ENCODE measurements around the gene OR1J1.
A peak's percentile ranks its signal among the peaks of the same experiment; 100 is the strongest.

The OR1J1 gene

GRCh38 chr9:122474561-122474960 lies 3.2 kb downstream of the OR1J1 start:
- no peaks in the 10 kb centered on the region for H3K9me3 ChIP-seq (ENCODE audit: control insufficient read depth in 1 of 2, low read length in 2 of 2)
- no peaks in the 10 kb centered on the region for H3K4me1 ChIP-seq (ENCODE audit: control insufficient read depth in 1 of 2, insufficient read depth in 2 of 2, low read length in 2 of 2)
- H3K27me3 ChIP-seq (ENCODE audit: low read depth, low read length), result no peaks in the 10 kb centered on the region
- no peak overlapping the region for H3K4me3 ChIP-seq (ENCODE audit: low read depth in 1 of 2, low read length in 2 of 2)
- H3K36me3 ChIP-seq (ENCODE audit: control insufficient read depth in 1 of 2, insufficient read depth in 2 of 2, low read length in 2 of 2), result no peaks in the 10 kb centered on the region
- no peak overlapping the region for H3K27ac ChIP-seq (ENCODE audit: low read length)

DNA sequence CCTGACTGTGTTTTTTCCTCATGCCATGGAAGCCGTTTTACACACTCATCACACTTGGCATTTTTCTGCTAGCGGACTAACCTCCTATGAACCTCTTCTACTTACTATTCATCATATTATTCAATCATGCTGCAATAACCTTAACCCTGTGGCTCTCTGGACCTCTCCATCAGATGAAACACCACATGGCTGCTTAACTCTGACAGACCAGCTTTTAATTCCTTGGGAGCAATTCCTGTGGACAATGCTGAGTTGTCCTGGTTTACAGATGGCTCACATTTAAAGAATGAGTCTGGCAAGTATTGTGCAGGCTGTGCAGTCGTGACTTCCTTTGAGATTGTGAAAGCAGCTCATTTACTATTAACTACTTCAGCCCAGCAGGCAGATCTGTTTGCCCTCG lies 9.0 kb downstream of the OR1J1 start:
- H3K27me3 ChIP-seq (ENCODE audit: low read depth, low read length), result no peaks in the 10 kb centered on the region
- H3K9me3 ChIP-seq (ENCODE audit: control insufficient read depth in 1 of 2, low read length in 2 of 2), result no peaks in the 10 kb centered on the region
- H3K27ac ChIP-seq (ENCODE audit: low read length), result no peak overlapping the region
- H3K4me3 ChIP-seq (ENCODE audit: low read depth in 1 of 2, low read length in 2 of 2), result no peak overlapping the region
- H3K4me1 ChIP-seq (ENCODE audit: control insufficient read depth in 1 of 2, insufficient read depth in 2 of 2, low read length in 2 of 2), result peaks cover 0 to 10% of the 10 kb centered on the region in 2 donors
- no peaks in the 10 kb centered on the region for H3K36me3 ChIP-seq (ENCODE audit: control insufficient read depth in 1 of 2, insufficient read depth in 2 of 2, low read length in 2 of 2)

DNA sequence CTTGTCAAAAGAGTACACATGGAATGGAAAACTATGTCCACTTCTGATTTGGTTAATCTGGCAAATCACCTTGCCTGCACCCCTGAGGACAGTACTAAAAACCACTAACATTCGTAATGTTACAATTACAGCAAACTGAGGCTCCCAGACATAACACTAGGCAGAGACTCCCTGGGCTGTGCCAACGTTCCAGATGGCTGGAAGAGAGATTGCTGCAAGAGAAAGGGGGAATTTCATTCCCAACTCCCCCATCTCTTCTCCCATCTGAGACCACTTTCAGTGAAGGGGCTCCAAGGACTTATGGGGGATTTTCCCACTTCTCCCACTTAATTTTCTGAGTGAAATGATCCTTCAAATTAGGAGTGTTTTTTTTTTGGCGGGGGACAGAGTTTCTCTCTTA lies 11.3 kb downstream of the OR1J1 start:
- Histone ChIP-seq H3K9me3 (ENCODE audit: control insufficient read depth in 1 of 2, low read length in 2 of 2) (no peaks in the 10 kb centered on the region), H3K36me3 (ENCODE audit: control insufficient read depth in 1 of 2, insufficient read depth in 2 of 2, low read length in 2 of 2) (no peaks in the 10 kb centered on the region), H3K4me3 (ENCODE audit: low read depth in 1 of 2, low read length in 2 of 2) (no peak overlapping the region), H3K4me1 (ENCODE audit: control insufficient read depth in 1 of 2, insufficient read depth in 2 of 2, low read length in 2 of 2) (peaks cover 0 to 10% of the 10 kb centered on the region in 2 donors), H3K27ac (ENCODE audit: low read length) (no peak overlapping the region), H3K27me3 (ENCODE audit: low read depth, low read length) (no peaks in the 10 kb centered on the region)

DNA sequence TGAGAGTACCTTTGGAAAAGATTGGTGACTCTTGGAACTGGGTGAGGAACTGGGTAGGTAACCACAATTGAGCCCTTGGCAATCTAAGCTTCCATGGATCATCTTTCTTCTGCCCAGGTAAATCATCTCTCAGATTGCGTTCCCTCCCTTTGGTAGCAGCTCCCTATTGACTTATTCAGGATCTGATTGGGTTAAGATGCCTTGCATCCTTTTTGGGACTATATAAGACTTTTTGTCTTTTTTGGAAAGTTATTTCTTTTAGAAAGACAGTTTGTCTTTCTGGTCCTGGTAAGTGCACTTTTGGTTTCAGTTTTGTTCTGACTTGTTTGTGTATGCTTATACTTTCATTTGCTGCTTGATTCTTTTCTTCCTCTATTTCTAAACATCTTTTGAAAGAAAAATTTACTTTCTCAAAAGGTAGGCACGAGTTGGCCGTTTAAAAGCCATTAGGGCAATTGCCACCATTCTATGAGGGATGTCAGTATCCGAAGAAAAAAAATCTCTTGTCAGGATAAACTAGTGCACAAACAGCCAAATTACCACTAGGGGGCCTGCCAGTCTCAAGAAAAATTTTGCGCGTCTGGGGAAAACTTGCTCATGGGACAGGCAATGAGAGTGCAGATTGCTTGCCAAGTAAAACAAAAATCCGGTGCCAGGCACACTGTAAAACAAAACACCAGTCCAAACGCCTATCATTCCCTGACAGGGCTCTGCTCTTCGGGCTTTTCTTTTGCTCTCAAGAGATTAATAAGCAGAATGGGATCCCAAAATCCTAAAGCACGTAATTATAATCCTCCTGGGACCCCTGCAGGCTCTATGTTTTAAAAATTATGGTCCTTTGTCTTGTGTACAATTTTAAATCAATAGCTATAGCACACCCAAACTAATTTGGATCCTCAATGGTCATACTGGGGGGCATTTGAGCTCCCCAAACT lies 12.8 kb downstream of the OR1J1 start:
- H3K4me3 ChIP-seq (ENCODE audit: low read depth in 1 of 2, low read length in 2 of 2), result peak overlapping the region; percentile 71
- peak overlapping the region; percentile 21 for H3K27ac ChIP-seq (ENCODE audit: low read length)
- H3K4me1 ChIP-seq (ENCODE audit: control insufficient read depth in 1 of 2, insufficient read depth in 2 of 2, low read length in 2 of 2), result peaks cover 0 to 10% of the 10 kb centered on the region in 2 donors
- H3K27me3 ChIP-seq (ENCODE audit: low read depth, low read length), result no peaks in the 10 kb centered on the region
- H3K36me3 ChIP-seq (ENCODE audit: control insufficient read depth in 1 of 2, insufficient read depth in 2 of 2, low read length in 2 of 2), result no peaks in the 10 kb centered on the region
- no peaks in the 10 kb centered on the region for H3K9me3 ChIP-seq (ENCODE audit: control insufficient read depth in 1 of 2, low read length in 2 of 2)

GRCh38 chr9:122463828-122464632 lies 13.7 kb downstream of the OR1J1 start:
- no peaks in the 10 kb centered on the region for H3K36me3 ChIP-seq (ENCODE audit: control insufficient read depth in 1 of 2, insufficient read depth in 2 of 2, low read length in 2 of 2)
- peak overlapping the region; percentile 21 for H3K27ac ChIP-seq (ENCODE audit: low read length)
- H3K4me1 ChIP-seq (ENCODE audit: control insufficient read depth in 1 of 2, insufficient read depth in 2 of 2, low read length in 2 of 2), result peaks cover 0 to 10% of the 10 kb centered on the region in 2 donors
- H3K27me3 ChIP-seq (ENCODE audit: low read depth, low read length), result no peaks in the 10 kb centered on the region
- no peaks in the 10 kb centered on the region for H3K9me3 ChIP-seq (ENCODE audit: control insufficient read depth in 1 of 2, low read length in 2 of 2)
- peak overlapping the region; percentile 71 for H3K4me3 ChIP-seq (ENCODE audit: low read depth in 1 of 2, low read length in 2 of 2)

DNA sequence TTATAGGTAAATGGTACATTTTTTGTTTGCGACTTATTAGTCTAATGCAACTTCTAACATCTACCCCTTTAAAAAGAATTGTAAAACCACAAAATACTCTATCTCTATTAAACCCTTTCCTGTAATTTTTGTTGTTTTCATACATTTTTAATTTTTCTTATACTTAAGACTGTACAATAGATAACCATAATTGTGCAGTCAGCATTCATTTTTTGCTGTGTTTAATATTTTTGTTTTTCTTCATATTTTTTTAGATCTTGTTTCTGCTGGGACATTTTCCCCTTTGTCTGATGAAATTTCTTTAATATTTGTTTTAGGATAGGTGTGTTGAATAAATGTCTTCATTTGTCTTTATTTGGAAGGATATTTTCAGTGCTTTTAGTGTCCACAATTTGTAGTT lies 19.9 kb downstream of the OR1J1 start:
- no peaks in the 10 kb centered on the region for H3K9me3 ChIP-seq (ENCODE audit: control insufficient read depth in 1 of 2, low read length in 2 of 2)
- no peak overlapping the region for H3K27ac ChIP-seq (ENCODE audit: low read length)
- H3K27me3 ChIP-seq (ENCODE audit: low read depth, low read length), result no peaks in the 10 kb centered on the region
- no peaks in the 10 kb centered on the region for H3K36me3 ChIP-seq (ENCODE audit: control insufficient read depth in 1 of 2, insufficient read depth in 2 of 2, low read length in 2 of 2)
- H3K4me1 ChIP-seq (ENCODE audit: control insufficient read depth in 1 of 2, insufficient read depth in 2 of 2, low read length in 2 of 2), result no peaks in the 10 kb centered on the region
- H3K4me3 ChIP-seq (ENCODE audit: low read depth in 1 of 2, low read length in 2 of 2), result no peak overlapping the region

GRCh38 chr9:122456123-122456522 lies 21.6 kb downstream of the OR1J1 start:
- Histone ChIP-seq H3K4me3 (ENCODE audit: low read depth in 1 of 2, low read length in 2 of 2) (no peak overlapping the region), H3K27ac (ENCODE audit: low read length) (no peak overlapping the region), H3K9me3 (ENCODE audit: control insufficient read depth in 1 of 2, low read length in 2 of 2) (no peaks in the 10 kb centered on the region), H3K36me3 (ENCODE audit: control insufficient read depth in 1 of 2, insufficient read depth in 2 of 2, low read length in 2 of 2) (no peaks in the 10 kb centered on the region), H3K4me1 (ENCODE audit: control insufficient read depth in 1 of 2, insufficient read depth in 2 of 2, low read length in 2 of 2) (no peaks in the 10 kb centered on the region), H3K27me3 (ENCODE audit: low read depth, low read length) (no peaks in the 10 kb centered on the region)

GRCh38 chr9:122453677-122454135 lies 24.0 kb downstream of the OR1J1 start:
- Histone ChIP-seq H3K36me3 (ENCODE audit: control insufficient read depth in 1 of 2, insufficient read depth in 2 of 2, low read length in 2 of 2) (no peaks in the 10 kb centered on the region), H3K4me3 (ENCODE audit: low read depth in 1 of 2, low read length in 2 of 2) (no peak overlapping the region), H3K27ac (ENCODE audit: low read length) (no peak overlapping the region), H3K4me1 (ENCODE audit: control insufficient read depth in 1 of 2, insufficient read depth in 2 of 2, low read length in 2 of 2) (no peaks in the 10 kb centered on the region), H3K27me3 (ENCODE audit: low read depth, low read length) (no peaks in the 10 kb centered on the region), H3K9me3 (ENCODE audit: control insufficient read depth in 1 of 2, low read length in 2 of 2) (no peaks in the 10 kb centered on the region)

- H3K36me3 ChIP-seq (ENCODE audit: control insufficient read depth in 1 of 2, insufficient read depth in 2 of 2, low read length in 2 of 2), result no peaks in the 10 kb centered on the region
- no peaks in the 10 kb centered on the region for H3K27me3 ChIP-seq (ENCODE audit: low read depth, low read length)
- H3K4me3 ChIP-seq (ENCODE audit: low read depth in 1 of 2, low read length in 2 of 2), result no peak overlapping the region
- H3K27ac ChIP-seq (ENCODE audit: low read length), result no peak overlapping the region
- H3K4me1 ChIP-seq (ENCODE audit: control insufficient read depth in 1 of 2, insufficient read depth in 2 of 2, low read length in 2 of 2), result no peaks in the 10 kb centered on the region
- no peaks in the 10 kb centered on the region for H3K9me3 ChIP-seq (ENCODE audit: control insufficient read depth in 1 of 2, low read length in 2 of 2)
Measured at GRCh38 chr9:122446819-122447484, 30.8 kb downstream of the OR1J1 start.

DNA sequence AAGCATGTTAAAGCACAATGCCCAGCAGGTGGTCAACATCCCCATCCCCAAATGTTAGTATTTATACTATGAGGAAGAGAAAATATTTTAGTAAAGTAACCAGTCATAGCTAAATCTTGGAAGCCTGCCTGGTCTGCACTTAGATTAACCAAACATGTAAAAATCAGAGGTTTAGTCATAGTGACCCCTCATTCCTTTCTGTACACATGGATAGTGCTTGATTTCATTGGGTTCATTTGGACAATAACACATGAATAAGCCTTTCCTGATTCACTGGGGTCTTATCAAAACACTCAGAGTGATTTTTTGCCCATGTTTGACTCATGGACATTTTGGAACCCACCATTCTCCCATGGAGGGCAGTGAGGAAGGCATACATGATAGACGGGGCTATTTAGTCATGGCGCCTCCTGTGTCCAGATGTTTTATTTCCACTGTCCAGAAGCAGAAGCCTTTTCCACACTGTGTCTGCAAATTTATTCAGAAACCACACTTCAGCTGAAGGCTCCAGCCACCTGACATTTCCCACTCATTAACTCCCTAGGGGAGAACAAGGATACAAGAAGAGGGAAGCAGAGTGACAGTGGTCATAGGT lies 32.5 kb downstream of the OR1J1 start:
- Histone ChIP-seq H3K27me3 (ENCODE audit: low read depth, low read length) (no peaks in the 10 kb centered on the region), H3K27ac (ENCODE audit: low read length) (no peak overlapping the region), H3K36me3 (ENCODE audit: control insufficient read depth in 1 of 2, insufficient read depth in 2 of 2, low read length in 2 of 2) (no peaks in the 10 kb centered on the region), H3K9me3 (ENCODE audit: control insufficient read depth in 1 of 2, low read length in 2 of 2) (no peaks in the 10 kb centered on the region), H3K4me3 (ENCODE audit: low read depth in 1 of 2, low read length in 2 of 2) (no peak overlapping the region), H3K4me1 (ENCODE audit: control insufficient read depth in 1 of 2, insufficient read depth in 2 of 2, low read length in 2 of 2) (no peaks in the 10 kb centered on the region)
